Spleen (tissue), 11 donors: ENCODE data around the gene RGS9BP. TPM values are rescaled to one million over a fixed set of nuclear protein-coding genes. Genes with fewer than 3 reads are reported as not detected.
"Not testable (repeated sequence)": the region's sequence is repeated elsewhere in the genome, so short reads cannot be mapped to it uniquely, and the experiment has no call there.

Experiments
- DNase-seq: peaks from one replicate; pipeline ENCODE4 v3.0.0-alpha.2; 2020
- H3K27ac ChIP-seq, 8 donors: fragments of 200-600 bp; sonication (generic) in 7 of 8; 1 replicate in 4 of 8; 2 replicates in 4 of 8; pipeline versions ENCODE4 v1.5.0 to v1.8.0; 2016 to 2021; ENCODE audit warnings: inconsistent platforms in 4 of 8, mild to moderate bottlenecking in 4 of 8, moderate library complexity in 1 of 8
- H3K27me3 ChIP-seq, 7 donors: fragments of 200-600 bp; sonication (generic) in 6 of 7; replicated peaks in 1 of 7; 1 replicate in 4 of 7; 2 replicates in 3 of 7; pipeline versions ENCODE4 v1.5.0 to v1.8.0; 2016 to 2021; ENCODE audit warnings: inconsistent platforms in 3 of 7, mild to moderate bottlenecking in 1 of 7
- H3K36me3 ChIP-seq, 6 donors: fragments of 200-600 bp; sonication (generic) in 5 of 6; 1 replicate in 4 of 6; 2 replicates in 2 of 6; pipeline versions ENCODE4 v1.5.0 to v1.8.0; 2016 to 2021; ENCODE audit warnings: inconsistent platforms in 2 of 6
- H3K4me1 ChIP-seq, 6 donors: fragments of 200-600 bp; sonication (generic) in 5 of 6; 1 replicate in 3 of 6; 2 replicates in 3 of 6; pipeline versions ENCODE4 v1.5.0 to v1.8.0; 2016 to 2021; ENCODE audit warnings: inconsistent platforms in 3 of 6
- H3K4me3 ChIP-seq, 8 donors: fragments of 200-600 bp; sonication (generic) in 7 of 8; 1 replicate in 4 of 8; 2 replicates in 4 of 8; pipeline versions ENCODE4 v1.5.0 to v1.8.0; 2016 to 2021; ENCODE audit warnings: inconsistent platforms in 4 of 8, mild to moderate bottlenecking in 4 of 8, moderate library complexity in 2 of 8
- H3K9me3 ChIP-seq, 8 donors: fragments of 200-600 bp; sonication (generic) in 7 of 8; 1 replicate in 4 of 8; 2 replicates in 4 of 8; pipeline versions ENCODE4 v1.5.0 to v1.8.0; 2016 to 2021; ENCODE audit warnings: inconsistent platforms in 4 of 8
- POLR2A ChIP-seq, 3 donors: fragments of 450-650 bp; IDR thresholded peaks; one replicate each; pipeline ENCODE4 v1.5.1; 2017; ENCODE audit warnings: antibody characterized with exemption in 3 of 3, mild to moderate bottlenecking in 1 of 3
- POLR2AphosphoS5 ChIP-seq, 3 donors: sonication (generic); formaldehyde crosslinking; IDR thresholded peaks; one replicate each; pipeline ENCODE4 v1.5.1; 2017; ENCODE audit warnings: antibody characterized with exemption in 3 of 3
- WGBS, 5 donors: extraction: QIAGEN DNeasy Blood & Tissue Kit in 3 of 5; methylation state at CpG; one replicate each; pipeline versions ENCODE4 v1.1.5 to v1.1.7; 2013 to 2018; 5-methylcytosine and 5-hydroxymethylcytosine counted together
- intact Hi-C: fragments of 100-400 bp; cut with DNase I; formaldehyde crosslinking; loops from one replicate; pipeline ENCODE4 v1.15.0; 2023; ENCODE audit warnings: low total_unique reads
- polyA plus RNA-seq, 3 donors: library from polyadenylated mRNA; stranded (reverse); fragments of 200-250 nt; gene quantifications; one replicate each; pipeline ENCODE4 v1.2.1, GENCODE V29; 2013
- total RNA-seq, 7 donors: library from RNA; depleted of rRNA in 3 of 7; stranded (reverse); fragments of >200 nt in 3 of 7; fragmentation: NEBNext Ultra II Directional in 4 of 7; extraction: Animal tissue kit (Norgen Biotek cat#: 25700) in 4 of 7; gene quantifications; one replicate each; pipeline versions ENCODE4 v1.1.0 to v1.2.1, GENCODE V29; 2016 to 2021
- TF ChIP-seq, protein P1 (sequence below), 11 experiments: fragments of 200-600 bp in 7 of 11; fragments of 450-650 bp in 4 of 11; sonication (generic) in 4 of 11; IDR thresholded peaks in 8 of 11; conservative IDR thresholded peaks in 3 of 11; 1 replicate in 7 of 11; 2 replicates in 4 of 11; pipeline versions ENCODE4 v1.4.0 to v1.8.0; 2016 to 2021; ENCODE audit warnings: antibody characterized with exemption in 11 of 11, inconsistent platforms in 4 of 11, mild to moderate bottlenecking in 1 of 11
- donor health status: healthy with polysubstance abuse.
- donor health status: DM: no; HTN: no; CAD: no; lungs with moderate emphysema.
- donor health status: DM: no; HTN: no; CAD: no.
- donor health status: Bipolar disorder and iron deficiency.
- donor health status: healthy.
- donor health status: DM: no; HTN: no; CAD: no.
- donor health status: DM: yes; HTN: yes; CAD: no.

RGS9BP gene
- total and polyA plus RNA-seq, 10 donors = 0.03 to 0.60 (median 0.23) TPM; not detected in 1

DNA sequence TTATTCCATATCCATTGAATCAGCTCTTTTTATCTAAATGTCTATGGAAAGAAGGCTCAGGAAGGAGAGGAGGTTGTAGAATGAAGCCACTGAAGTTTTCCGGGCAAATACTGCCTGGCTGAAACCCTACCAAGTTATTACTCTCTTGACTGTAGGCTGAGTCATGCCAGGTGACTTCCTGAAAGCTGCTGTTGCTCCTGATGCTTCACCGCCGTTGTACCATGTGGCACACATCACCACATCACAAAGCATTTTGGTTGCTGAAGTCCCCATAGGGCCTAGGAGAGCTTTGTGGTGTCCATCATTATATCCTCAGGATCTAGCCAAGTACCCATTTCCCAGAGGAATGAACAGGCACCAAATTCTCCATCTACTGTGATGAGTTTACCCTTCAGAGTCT is 32.8 kb downstream of the RGS9BP start:
- TF ChIP-seq POLR2A (IDR thresholded peaks at IDR 0.05) = no peak
- TF ChIP-seq POLR2AphosphoS5 (IDR thresholded peaks at IDR 0.05) = no peak
- TF ChIP-seq, protein P1, sequence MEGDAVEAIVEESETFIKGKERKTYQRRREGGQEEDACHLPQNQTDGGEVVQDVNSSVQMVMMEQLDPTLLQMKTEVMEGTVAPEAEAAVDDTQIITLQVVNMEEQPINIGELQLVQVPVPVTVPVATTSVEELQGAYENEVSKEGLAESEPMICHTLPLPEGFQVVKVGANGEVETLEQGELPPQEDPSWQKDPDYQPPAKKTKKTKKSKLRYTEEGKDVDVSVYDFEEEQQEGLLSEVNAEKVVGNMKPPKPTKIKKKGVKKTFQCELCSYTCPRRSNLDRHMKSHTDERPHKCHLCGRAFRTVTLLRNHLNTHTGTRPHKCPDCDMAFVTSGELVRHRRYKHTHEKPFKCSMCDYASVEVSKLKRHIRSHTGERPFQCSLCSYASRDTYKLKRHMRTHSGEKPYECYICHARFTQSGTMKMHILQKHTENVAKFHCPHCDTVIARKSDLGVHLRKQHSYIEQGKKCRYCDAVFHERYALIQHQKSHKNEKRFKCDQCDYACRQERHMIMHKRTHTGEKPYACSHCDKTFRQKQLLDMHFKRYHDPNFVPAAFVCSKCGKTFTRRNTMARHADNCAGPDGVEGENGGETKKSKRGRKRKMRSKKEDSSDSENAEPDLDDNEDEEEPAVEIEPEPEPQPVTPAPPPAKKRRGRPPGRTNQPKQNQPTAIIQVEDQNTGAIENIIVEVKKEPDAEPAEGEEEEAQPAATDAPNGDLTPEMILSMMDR (IDR thresholded peaks at IDR 0.05 in 8 of 11, conservative IDR thresholded peaks at IDR 0.05 in 3 of 11) = no peak
- H3K4me3 ChIP-seq = no peak overlapping the region
- intact Hi-C loops = no loop called here
- H3K27ac ChIP-seq = peak overlapping the region in 3 of 8 donors; percentile 24 to 42 (median 31)
- peaks cover 3 to 19% (median 15%) of the 10 kb centered on the region in 8 donors for H3K9me3 ChIP-seq
- H3K27me3 ChIP-seq = no peaks in the 10 kb centered on the region
- peaks cover 0 to 90% (median 37%) of the 10 kb centered on the region in 6 donors for H3K36me3 ChIP-seq
- H3K4me1 ChIP-seq = peaks cover 0 to 10% (median 0%) of the 10 kb centered on the region in 6 donors
- no peak for DNase-seq
- WGBS, 5 donors = 31 to 63% (median 33%) methylated on average over 3 of the region's 3 CpGs

GRCh38 chr19:32709032-32709431 is 33.4 kb downstream of the RGS9BP start:
- Histone ChIP-seq H3K27ac (peak overlapping the region in 4 of 8 donors; percentile 15 to 42 (median 28)), H3K36me3 (peaks cover 0 to 90% (median 39%) of the 10 kb centered on the region in 6 donors), H3K9me3 (peaks cover under 1 to 13% (median 10%) of the 10 kb centered on the region in 8 donors), H3K27me3 (no peaks in the 10 kb centered on the region), H3K4me3 (no peak overlapping the region), H3K4me1 (peaks cover 0 to 10% (median 0%) of the 10 kb centered on the region in 6 donors)
- WGBS, 5 donors = 84 to 97% (median 90%) methylated on average over 5 of the region's 5 CpGs
- no peak for TF ChIP-seq POLR2AphosphoS5 (IDR thresholded peaks at IDR 0.05)
- no peak for TF ChIP-seq POLR2A (IDR thresholded peaks at IDR 0.05)
- TF ChIP-seq, protein P1 (IDR thresholded peaks at IDR 0.05 in 8 of 11, conservative IDR thresholded peaks at IDR 0.05 in 3 of 11) = no peak
- intact Hi-C loops = no loop called here
- DNase-seq = no peak

DNA sequence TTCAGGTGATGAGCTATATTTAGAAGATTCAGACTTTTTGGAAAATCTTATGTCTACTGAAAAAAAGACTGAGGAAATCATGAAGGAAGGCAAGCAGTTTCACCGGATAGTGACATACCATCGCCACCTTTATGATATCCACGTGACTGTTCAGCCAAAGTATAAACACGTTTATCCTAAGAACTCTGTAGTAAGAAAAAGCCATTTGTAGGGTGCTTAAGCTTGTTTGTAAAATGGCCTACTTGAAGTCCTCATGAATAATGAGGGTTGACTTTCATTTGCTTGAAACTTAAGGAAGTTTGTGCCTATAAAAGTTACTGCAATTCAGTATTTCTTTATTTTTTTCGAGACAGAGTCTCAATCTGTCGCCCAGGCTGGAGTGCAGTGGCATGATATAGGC is 36.1 kb downstream of the RGS9BP start:
- Histone ChIP-seq H3K4me1 (peaks cover 0 to 10% (median 0%) of the 10 kb centered on the region in 6 donors), H3K27me3 (no peaks in the 10 kb centered on the region), H3K4me3 (no peak overlapping the region), H3K9me3 (no peaks in the 10 kb centered on the region), H3K36me3 (peaks cover 0 to 89% (median 41%) of the 10 kb centered on the region in 6 donors), H3K27ac (no peak overlapping the region)
- intact Hi-C loops = no loop called here
- DNase-seq = no peak
- WGBS, 5 donors = 92 to 98% (median 96%) methylated on average over 6 of the region's 6 CpGs
- no peak for TF ChIP-seq POLR2AphosphoS5 (IDR thresholded peaks at IDR 0.05)
- TF ChIP-seq POLR2A (IDR thresholded peaks at IDR 0.05) = no peak
- TF ChIP-seq, protein P1 (IDR thresholded peaks at IDR 0.05 in 8 of 11, conservative IDR thresholded peaks at IDR 0.05 in 3 of 11) = no peak

DNA sequence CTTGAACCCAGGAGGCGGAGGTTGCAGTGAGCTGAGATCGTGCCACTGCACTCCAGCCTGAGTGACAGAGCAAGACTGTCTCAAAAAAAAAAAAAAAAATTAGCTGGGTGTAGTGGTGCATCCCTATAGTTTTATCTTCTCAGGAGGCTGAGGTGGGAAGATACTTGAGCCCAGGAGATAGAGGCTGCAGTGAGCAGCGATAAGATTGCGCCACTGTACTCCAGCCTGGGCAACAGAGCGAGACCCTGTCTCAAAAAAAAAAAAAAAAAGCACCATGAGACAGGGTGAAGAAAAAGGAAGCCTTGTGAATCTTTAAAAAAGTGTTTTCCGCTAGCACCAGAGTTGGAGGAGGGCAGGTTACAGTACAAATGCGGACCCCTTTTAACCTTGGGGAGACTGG is 40.6 kb downstream of the RGS9BP start:
- 95 to 98% (median 96%) methylated on average over 7 of the region's 7 CpGs for WGBS, 5 donors
- intact Hi-C loops, H3K4me1 ChIP-seq, H3K27me3 ChIP-seq, H3K4me3 ChIP-seq, H3K27ac ChIP-seq, H3K9me3 ChIP-seq, DNase-seq: not testable (repeated sequence)
- H3K36me3 ChIP-seq = peaks cover 0 to 67% (median 34%) of the 10 kb centered on the region in 6 donors

DNA sequence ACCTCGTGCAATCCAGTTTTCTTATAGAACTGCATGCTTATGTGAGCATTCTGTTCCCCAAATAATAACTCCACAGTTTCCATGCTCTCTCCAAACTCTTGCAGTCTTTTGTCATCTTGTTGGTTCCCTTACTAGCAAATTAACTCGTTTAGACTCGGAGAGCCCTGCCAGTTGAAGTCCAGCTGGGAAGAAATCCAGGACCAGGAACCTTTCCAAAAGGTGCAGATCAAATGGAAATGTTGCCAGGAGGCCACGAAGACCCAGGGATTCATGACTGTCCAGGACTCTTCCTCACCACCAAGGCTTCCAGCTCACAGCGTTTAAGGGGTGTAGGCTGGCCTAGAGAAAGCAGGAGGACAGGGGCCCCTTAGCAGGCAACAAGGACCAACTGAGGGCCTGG is 41.8 kb downstream of the RGS9BP start:
- Histone ChIP-seq H3K27ac (no peak overlapping the region), H3K36me3 (peaks cover 0 to 55% (median 25%) of the 10 kb centered on the region in 6 donors), H3K4me3 (no peak overlapping the region), H3K4me1 (no peaks in the 10 kb centered on the region), H3K27me3 (no peaks in the 10 kb centered on the region), H3K9me3 (peaks cover 0 to 6% (median 0%) of the 10 kb centered on the region in 8 donors)
- DNase-seq = no peak
- no peak for TF ChIP-seq POLR2A (IDR thresholded peaks at IDR 0.05)
- TF ChIP-seq, protein P1 (IDR thresholded peaks at IDR 0.05 in 8 of 11, conservative IDR thresholded peaks at IDR 0.05 in 3 of 11) = no peak
- no peak for TF ChIP-seq POLR2AphosphoS5 (IDR thresholded peaks at IDR 0.05)
- intact Hi-C loops = no loop called here
- WGBS, 5 donors = 87 to 97% (median 95%) methylated on average over 5 of the region's 5 CpGs
